BJ (cell line): Measurements from ENCODE around the gene GALNTL6. TPM values are rescaled to one million over a fixed set of nuclear protein-coding genes. Genes with fewer than 3 reads are reported as not detected.

Experiments used
- CTCF ChIA-PET: fragments of 350-600 bp; formaldehyde crosslinking; extraction: SDS; loops from one replicate; lab custom pipeline; 2021; ENCODE audit warnings: antibody characterized with exemption, inconsistent platforms; lab: Yijun Ruan, JAX
- POLR2A ChIA-PET: fragments of 300-600 bp; sonication (Branson Sonifier 250); formaldehyde crosslinking; extraction: SDS; loops from one replicate; lab custom pipeline; 2021; ENCODE audit warnings: antibody characterized with exemption; lab: Charles Lee
- DNase-seq: peaks from one replicate; pipeline ENCODE4 v3.0.0-alpha.2; 2011; ENCODE audit warnings: low read depth
- H3K27me3 ChIP-seq: 2 replicates; pipeline ENCODE4 v1.6.0; 2011; ENCODE audit warnings: low read length; ENCODE audit not compliant: control insufficient read depth, insufficient read depth
- H3K36me3 ChIP-seq: 2 replicates; pipeline ENCODE4 v1.5.1; 2011; ENCODE audit warnings: low read length; ENCODE audit not compliant: control insufficient read depth, insufficient read depth
- H3K4me3 ChIP-seq: 2 replicates; pipeline ENCODE4 v1.5.1; 2011; ENCODE audit warnings: low read depth, mild to moderate bottlenecking, control low read depth, low read length
- CTCF ChIP-seq: IDR thresholded peaks from 2 replicates; pipeline ENCODE4 v1.5.1; 2011; ENCODE audit warnings: low read depth, mild to moderate bottlenecking, control low read depth, inconsistent platforms, low read length, moderate library complexity; ENCODE audit not compliant: insufficient read depth
- polyA plus RNA-seq: library from polyadenylated mRNA; depleted of rRNA; stranded (reverse); fragments of >200 nt; gene quantifications from 2 replicates; pipeline ENCODE4 v1.2.3, GENCODE V29; 2011

GALNTL6 gene
- polyA plus RNA-seq, 1 experiment = 0.02 TPM

DNA sequence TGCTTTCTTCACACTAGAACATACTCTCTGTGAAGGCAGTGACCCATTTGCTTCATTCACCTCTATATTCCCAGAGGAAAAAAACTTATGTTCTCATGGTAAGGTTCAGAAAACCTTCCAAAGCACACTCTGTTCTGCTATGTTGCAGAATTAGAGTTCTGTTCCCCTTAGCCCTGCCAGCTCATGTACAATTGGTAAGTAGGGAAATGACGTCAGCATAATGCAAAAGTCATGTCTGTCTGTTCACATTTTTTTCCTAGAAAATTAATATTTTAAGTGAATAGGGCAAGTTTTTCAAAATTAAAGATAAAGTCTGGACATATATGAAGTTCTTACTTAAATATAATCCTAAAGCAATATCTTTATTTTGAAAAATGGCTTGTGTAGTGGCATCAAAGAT, 443.6 kb downstream of the GALNTL6 start:
- Histone ChIP-seq H3K36me3 (no peaks in the 10 kb centered on the region), H3K27me3 (no peaks in the 10 kb centered on the region), H3K4me3 (no peak overlapping the region)
- DNase-seq = no peak
- no peak for TF ChIP-seq CTCF
- CTCF ChIA-PET = no interaction called here
- POLR2A ChIA-PET = no interaction called here

GRCh38 chr4:172270397-172270796, 457.2 kb downstream of the GALNTL6 start:
- CTCF ChIA-PET = no interaction called here
- POLR2A ChIA-PET = no interaction called here
- Histone ChIP-seq H3K27me3 (no peaks in the 10 kb centered on the region), H3K4me3 (no peak overlapping the region), H3K36me3 (no peaks in the 10 kb centered on the region)
- no peak for DNase-seq
- no peak for TF ChIP-seq CTCF

DNA sequence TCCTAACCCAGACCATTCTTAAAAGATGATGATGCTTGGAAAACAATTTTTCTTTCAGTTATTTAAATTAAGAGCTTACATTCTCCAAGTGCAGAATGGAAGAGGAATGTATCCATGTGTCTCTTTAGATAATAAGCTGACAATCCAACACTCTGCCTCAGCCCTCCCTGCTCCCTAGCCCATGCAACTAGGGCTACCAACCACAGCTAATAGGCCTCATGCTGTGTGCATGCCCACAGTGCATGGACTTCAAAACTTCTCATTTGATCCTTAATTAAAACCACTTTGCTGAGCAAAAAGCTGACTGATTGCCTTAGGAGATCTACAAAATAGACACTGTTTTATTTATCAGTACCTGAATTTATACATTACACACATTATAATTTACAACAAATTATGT, 473.9 kb downstream of the GALNTL6 start:
- Histone ChIP-seq H3K4me3 (no peak overlapping the region), H3K27me3 (no peaks in the 10 kb centered on the region), H3K36me3 (no peaks in the 10 kb centered on the region)
- no peak for TF ChIP-seq CTCF
- POLR2A ChIA-PET = no interaction called here
- CTCF ChIA-PET = interaction anchor here (0.6 kb wide), 2 partner anchors 124 to 1273 kb away, joined by 3 to 5 read pairs; no protein-coding TSS in a partner anchor
- no peak for DNase-seq

- H3K27me3 ChIP-seq = no peaks in the 10 kb centered on the region
- no peak overlapping the region for H3K4me3 ChIP-seq
- TF ChIP-seq CTCF = no peak
- no peak for DNase-seq
- ChIA-PET POLR2A (no interaction called here), CTCF (no interaction called here)
- H3K36me3 ChIP-seq = no peaks in the 10 kb centered on the region
These were observed 492.5 kb downstream of the GALNTL6 start for GRCh38 chr4:172305698-172306097.

DNA sequence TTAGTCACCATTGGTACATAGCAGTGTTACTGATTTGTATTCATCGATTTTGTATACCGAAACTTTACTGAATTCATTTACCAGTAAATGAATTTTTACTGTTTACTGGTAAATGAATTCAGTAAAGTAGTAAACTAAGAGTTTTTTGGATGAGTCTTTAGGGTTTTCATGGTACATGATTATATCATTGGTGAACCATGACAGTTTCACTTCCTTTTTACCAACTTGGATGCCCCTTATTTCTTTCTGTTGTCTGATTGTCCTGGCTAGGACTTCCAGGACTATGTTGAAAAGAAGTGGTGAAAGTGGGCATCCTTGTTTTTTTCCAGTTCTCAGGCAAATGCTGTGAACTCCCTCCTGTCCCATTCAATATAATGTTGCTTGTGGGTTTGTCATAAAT, 494.9 kb downstream of the GALNTL6 start:
- TF ChIP-seq CTCF = no peak
- Histone ChIP-seq H3K4me3 (no peak overlapping the region), H3K27me3 (no peaks in the 10 kb centered on the region), H3K36me3 (no peaks in the 10 kb centered on the region)
- no peak for DNase-seq
- ChIA-PET POLR2A (no interaction called here), CTCF (no interaction called here)
